Lower leg skin (tissue), 3 donors: ENCODE data around the gene HK1.

Experiments
- POLR2A ChIP-seq, 2 donors: fragments of 450-650 bp; IDR thresholded peaks; one replicate each; pipeline ENCODE4 v1.6.1; 2016 to 2017; ENCODE audit warnings: antibody characterized with exemption in 2 of 2, mild to moderate bottlenecking in 1 of 2, moderate library complexity in 1 of 2
- TF ChIP-seq, protein P1 (sequence below), 3 donors: fragments of 450-650 bp; IDR thresholded peaks; one replicate each; pipeline ENCODE4 v1.5.1; 2016; ENCODE audit warnings: antibody characterized with exemption in 3 of 3, mild to moderate bottlenecking in 3 of 3, moderate library complexity in 2 of 3

DNA sequence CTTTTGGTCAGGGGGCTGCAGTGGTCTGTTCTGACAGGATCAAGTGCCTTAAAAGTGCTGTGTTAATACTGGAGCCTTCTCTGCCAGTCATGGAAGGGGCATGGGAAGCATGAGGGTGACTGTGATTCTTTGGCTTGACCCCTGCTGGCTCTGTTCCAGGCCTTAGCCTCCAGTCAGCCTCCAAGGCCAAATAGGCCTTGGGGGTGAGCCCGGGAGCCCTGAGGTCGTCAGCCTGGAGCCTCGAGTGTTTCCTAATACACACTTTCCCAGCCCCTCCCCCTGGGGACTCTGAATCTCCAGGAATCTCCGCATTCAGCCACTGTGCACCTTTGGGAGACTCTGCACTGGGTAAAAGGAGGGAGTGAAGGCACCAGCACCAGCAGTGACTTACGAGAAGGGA, 48.2 kb upstream of the HK1 start:
- TF ChIP-seq, protein P1, sequence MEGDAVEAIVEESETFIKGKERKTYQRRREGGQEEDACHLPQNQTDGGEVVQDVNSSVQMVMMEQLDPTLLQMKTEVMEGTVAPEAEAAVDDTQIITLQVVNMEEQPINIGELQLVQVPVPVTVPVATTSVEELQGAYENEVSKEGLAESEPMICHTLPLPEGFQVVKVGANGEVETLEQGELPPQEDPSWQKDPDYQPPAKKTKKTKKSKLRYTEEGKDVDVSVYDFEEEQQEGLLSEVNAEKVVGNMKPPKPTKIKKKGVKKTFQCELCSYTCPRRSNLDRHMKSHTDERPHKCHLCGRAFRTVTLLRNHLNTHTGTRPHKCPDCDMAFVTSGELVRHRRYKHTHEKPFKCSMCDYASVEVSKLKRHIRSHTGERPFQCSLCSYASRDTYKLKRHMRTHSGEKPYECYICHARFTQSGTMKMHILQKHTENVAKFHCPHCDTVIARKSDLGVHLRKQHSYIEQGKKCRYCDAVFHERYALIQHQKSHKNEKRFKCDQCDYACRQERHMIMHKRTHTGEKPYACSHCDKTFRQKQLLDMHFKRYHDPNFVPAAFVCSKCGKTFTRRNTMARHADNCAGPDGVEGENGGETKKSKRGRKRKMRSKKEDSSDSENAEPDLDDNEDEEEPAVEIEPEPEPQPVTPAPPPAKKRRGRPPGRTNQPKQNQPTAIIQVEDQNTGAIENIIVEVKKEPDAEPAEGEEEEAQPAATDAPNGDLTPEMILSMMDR (IDR thresholded peaks at IDR 0.05): no peak
- TF ChIP-seq POLR2A (IDR thresholded peaks at IDR 0.05): no peak
